ENCODE data around the gene RNASE11.
"Not testable (repeated sequence)": the region's sequence is repeated elsewhere in the genome, so short reads cannot be mapped to it uniquely, and the experiment has no call there.

Gene RNASE11

GRCh38 chr14:20587489-20588154 is at the start of gene RNASE11:
Gene RNASE11, minus strand, starts transcription at chr14:20588001.
- ATAC-seq (no peak), DNase-seq (no peak)

GRCh38 chr14:20632831-20633691 is 45.3 kb upstream of the RNASE11 start:
- DNase-seq, result peak; percentile 70
- ATAC-seq, result peak; percentile 88

DNA sequence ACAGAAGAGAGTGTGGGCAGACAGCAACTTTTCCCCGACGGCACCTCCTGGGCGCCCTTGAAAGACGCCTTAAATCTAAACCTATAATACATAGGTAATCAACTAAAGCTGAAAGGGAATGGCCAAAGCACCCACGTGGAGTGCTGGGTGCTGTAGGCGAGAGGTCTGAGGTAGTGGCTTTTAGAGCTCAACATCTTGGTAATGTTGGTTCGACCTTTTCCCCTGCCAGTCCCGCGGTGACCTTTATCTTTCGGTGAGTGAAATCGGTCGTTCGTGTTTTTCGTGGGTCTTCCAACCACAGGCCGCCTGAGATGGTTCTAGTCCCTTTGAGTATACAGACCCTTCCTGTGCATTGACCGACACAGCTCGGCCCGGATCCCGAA is 44.6 kb upstream of the RNASE11 start:
- peak; percentile 44 for ATAC-seq

GRCh38 chr14:20631880-20632389 is 44.1 kb upstream of the RNASE11 start:
- ATAC-seq (peak; percentile 1), DNase-seq (no peak)

More for the DNA sequence above, 44.6 kb upstream of the RNASE11 start:
- peak; percentile 54 for DNase-seq

- DNase-seq (peak; percentile 71), ATAC-seq (no peak)
Observed at GRCh38 chr14:20631023-20631879, 43.5 kb upstream of the RNASE11 start.

GRCh38 chr14:20630340-20631022 is 42.7 kb upstream of the RNASE11 start:
- peak; percentile 58 for DNase-seq
- peak; percentile 20 for ATAC-seq

GRCh38 chr14:20628063-20628854 is 40.5 kb upstream of the RNASE11 start:
- ATAC-seq (no peak), DNase-seq (no peak)

DNA sequence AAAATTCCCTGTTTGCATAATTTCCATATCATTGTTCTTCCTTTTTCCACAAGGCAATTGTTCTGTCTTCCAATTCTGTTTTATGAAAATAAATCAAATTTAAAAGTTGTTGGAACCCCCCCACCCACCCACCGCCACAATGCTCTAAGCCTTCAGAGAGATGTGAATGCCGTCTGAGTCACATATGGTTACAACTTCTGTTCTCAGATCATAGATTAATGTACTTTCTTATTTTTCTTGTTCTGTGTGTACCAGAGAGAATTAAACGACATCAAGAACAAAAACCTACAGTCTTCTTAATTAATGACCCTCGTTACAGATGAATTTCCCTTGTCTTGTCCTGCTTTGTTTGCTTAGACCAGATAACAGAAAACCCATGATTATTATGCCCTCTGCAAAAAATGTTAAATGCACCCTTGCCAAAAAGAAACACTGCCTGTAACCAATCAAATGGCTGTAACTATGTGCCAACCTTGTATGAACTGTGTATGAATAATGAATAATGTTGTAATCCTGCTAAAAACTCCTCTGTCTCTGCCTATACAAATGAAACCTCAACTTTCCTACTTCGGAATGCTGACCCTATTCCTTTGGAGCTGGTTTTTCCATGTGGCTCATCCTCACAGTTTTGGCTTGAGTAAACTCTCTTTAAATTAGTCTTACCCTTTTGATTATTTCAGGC is 39.7 kb upstream of the RNASE11 start:
- DNase-seq (no peak), ATAC-seq (no peak)

DNA sequence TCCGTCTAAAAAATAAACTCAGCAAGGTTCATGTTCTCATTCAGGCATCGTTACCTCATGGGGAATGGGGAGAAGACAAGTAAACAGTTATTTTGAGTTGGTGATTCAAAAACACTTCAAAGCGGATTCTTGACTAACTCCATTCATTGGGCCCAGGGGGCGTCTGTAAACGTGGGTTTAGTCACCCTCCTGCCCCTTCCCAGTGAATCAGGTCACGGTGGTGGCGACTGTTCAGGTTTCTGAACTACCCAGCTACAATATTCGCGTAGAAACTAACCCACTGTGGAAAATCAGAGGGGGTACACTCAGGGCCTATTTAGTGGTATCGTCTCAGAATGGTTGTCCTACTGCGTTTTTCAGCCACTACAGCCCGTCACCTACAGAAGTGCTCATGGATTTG is 38.5 kb upstream of the RNASE11 start:
- ATAC-seq (no peak), DNase-seq (peak; percentile 27)

DNA sequence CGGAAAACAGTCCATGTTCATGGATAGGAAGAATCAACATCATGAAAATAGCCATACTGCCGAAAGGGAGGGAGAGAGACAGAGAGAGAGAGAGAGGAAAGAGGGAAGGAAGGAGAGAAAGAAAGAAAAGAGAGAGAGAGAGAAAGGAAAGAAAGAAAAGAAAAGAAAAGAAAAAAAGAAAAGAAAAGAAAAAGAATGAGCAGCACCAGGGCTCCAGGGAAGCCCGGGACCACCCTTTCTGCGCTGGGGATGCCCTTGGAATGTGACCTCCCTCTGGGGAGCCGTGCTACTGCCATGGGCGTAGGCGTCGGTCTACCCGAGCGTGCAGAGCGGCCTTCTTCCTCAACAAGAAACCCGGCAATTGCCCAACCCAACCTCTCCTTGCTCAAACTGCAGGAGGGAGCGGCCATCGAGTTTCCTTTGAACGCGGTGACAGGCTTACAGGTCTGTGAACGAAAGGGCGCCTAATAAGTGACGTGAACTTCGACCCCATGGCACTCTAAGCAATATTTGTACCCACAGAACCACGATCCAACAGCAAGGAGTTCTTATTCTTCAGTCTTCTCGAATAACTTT is 36.8 kb upstream of the RNASE11 start:
- peak; percentile 54 for ATAC-seq
- peak; percentile 60 for DNase-seq

GRCh38 chr14:20623798-20624197 is 36.0 kb upstream of the RNASE11 start:
- DNase-seq (peak; percentile 39), ATAC-seq (no peak)

- peak; percentile 50 for DNase-seq
Observed at GRCh38 chr14:20622816-20623291, 35.1 kb upstream of the RNASE11 start.

GRCh38 chr14:20620798-20621478 is 33.1 kb upstream of the RNASE11 start:
- DNase-seq (no peak), ATAC-seq (no peak)

More at GRCh38 chr14:20622816-20623291, 35.1 kb upstream of the RNASE11 start:
- ATAC-seq, result no peak

- not testable (repeated sequence) for DNase-seq, ATAC-seq
Observed at GRCh38 chr14:20619688-20620087, 31.9 kb upstream of the RNASE11 start.

DNA sequence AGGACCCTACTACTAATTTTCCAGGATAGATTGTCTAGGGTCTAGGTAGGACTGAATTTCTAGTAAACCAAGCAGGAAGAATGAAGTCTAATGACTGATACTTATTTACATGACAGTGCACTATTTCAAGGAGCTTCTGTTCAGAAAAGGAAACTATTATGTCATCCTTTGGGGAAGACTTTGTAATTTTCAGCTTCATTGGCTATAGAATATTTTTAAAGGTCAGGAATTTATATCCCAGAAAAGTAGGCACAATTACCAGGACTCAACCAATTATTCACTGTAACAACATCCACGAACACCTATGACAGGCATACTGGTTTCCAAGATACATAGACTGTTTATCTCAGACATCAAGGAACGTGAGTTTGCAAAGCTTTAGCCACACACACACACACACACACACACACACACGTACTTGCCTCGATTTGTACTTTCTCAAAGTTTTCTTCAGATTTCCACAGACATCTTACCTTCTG is 30.5 kb upstream of the RNASE11 start:
- ATAC-seq (no peak), DNase-seq (no peak)

GRCh38 chr14:20617138-20618003 is 29.6 kb upstream of the RNASE11 start:
- no peak for DNase-seq
- no peak for ATAC-seq

DNA sequence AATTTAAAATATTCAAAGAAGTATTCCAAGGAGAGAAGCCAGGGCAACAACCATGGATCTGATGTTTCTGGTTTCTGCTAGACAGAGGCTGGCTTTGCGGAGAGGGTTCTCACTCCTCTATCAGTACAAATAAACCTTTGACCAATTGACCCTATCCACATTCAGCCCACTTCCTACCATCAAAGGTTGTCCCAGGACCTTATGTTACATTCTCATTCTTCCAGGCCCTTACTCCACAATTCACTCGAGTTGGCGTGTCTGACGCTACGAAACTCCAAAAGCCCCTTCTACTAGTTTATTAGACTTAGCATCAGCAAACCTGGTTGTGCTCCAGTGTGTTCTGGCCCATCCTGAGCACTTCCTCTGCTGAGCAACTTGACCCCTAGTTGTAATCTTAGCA is 28.2 kb upstream of the RNASE11 start:
- DNase-seq, result no peak
- no peak for ATAC-seq

All from stimulated activated naive CD8-positive, alpha-beta T cell treated with anti-CD3 and anti-CD28 coated beads, Interleukin-15, Interleukin-2, amounts not matched to agents 100 U/mL and 50 U/mL, for 24 hours (primary cell).